HG03159 (cell line): ENCODE data around the gene VDAC1.

ENCODE experiments used
- ATAC-seq: cut with Tn5 transposase; IDR thresholded peaks from one replicate; pipeline ENCODE4 v1.9.1; 2021; ENCODE audit warnings: mild to moderate bottlenecking, moderate library complexity; ENCODE audit not compliant: unreplicated experiment

VDAC1 gene

GRCh38 chr5:133927300-133928180 lies 77.2 kb downstream of the VDAC1 start:
- no peak for ATAC-seq

- no peak for ATAC-seq
Observed at GRCh38 chr5:133926489-133927299, 78.1 kb downstream of the VDAC1 start.

GRCh38 chr5:133925866-133926488 lies 78.8 kb downstream of the VDAC1 start:
- ATAC-seq = no peak

GRCh38 chr5:133925269-133925668 lies 79.5 kb downstream of the VDAC1 start:
- no peak for ATAC-seq

- no peak for ATAC-seq
Observed at GRCh38 chr5:133924221-133924920, 80.4 kb downstream of the VDAC1 start.

GRCh38 chr5:133921979-133922378 lies 82.8 kb downstream of the VDAC1 start:
- ATAC-seq = no peak
